Measurements from ENCODE around the gene TRHDE. TPM values are rescaled to one million over a fixed set of nuclear protein-coding genes. Genes with fewer than 3 reads are reported as not detected.

Gene TRHDE
- polyA plus RNA-seq, 1 donor (not counting 4 experiments of a cell fraction or from before 2014, with no cell fraction given), result 0.12 TPM

GRCh38 chr12:72264548-72265175 lies 7.5 kb upstream of the TRHDE start:
- no peaks in the 10 kb centered on the region for H3K9me1 ChIP-seq (ENCODE audit: control insufficient read depth, extremely low read depth, insufficient read depth, low read length)
- H3K9me3 ChIP-seq (ENCODE audit: control insufficient read depth, low read depth, low read length), result no peaks in the 10 kb centered on the region
- TF ChIP-seq EZH2 (IDR thresholded peaks at IDR 0.05; ENCODE audit: low read length) (no peak), CTCF (optimal IDR thresholded peaks at IDR 0.05 in 1 of 3, IDR thresholded peaks at IDR 0.05 in 1 of 3, conservative IDR thresholded peaks at IDR 0.05 in 1 of 3; ENCODE audit: extremely low read depth in 1 of 3, insufficient read depth in 2 of 3, low read length in 3 of 3) (peak in 2 of 3 experiments; percentile 8 to 13)
- FAIRE-seq (no peak), DNase-seq (ENCODE audit: low read depth, low spot score) (no peak)
- H3K79me2 ChIP-seq (ENCODE audit: control insufficient read depth, insufficient read depth, low read length), result no peaks in the 10 kb centered on the region
- no peak overlapping the region for H3K4me2 ChIP-seq (ENCODE audit: control insufficient read depth, extremely low read depth, insufficient read depth, low read depth, low read length)
- dilution Hi-C loops (cut with MboI; ENCODE audit: extremely low pct_ligation_motif_present, low sequenced_read_pairs), result no loop called here
- no peaks in the 10 kb centered on the region for H3K4me1 ChIP-seq (ENCODE audit: control insufficient read depth, extremely low read depth, insufficient read depth, low read length)
- H3K9ac ChIP-seq (ENCODE audit: control insufficient read depth, extremely low read depth, insufficient read depth, low read length), result no peak overlapping the region
- H3K27ac ChIP-seq (ENCODE audit: control insufficient read depth, insufficient read depth, low read length), result no peak overlapping the region
- no peaks in the 10 kb centered on the region for H4K20me1 ChIP-seq (ENCODE audit: control insufficient read depth, extremely low read depth, insufficient read depth, low read length)
- no peak overlapping the region for H3K4me3 ChIP-seq (ENCODE audit: control insufficient read depth in 2 of 3, extremely low read depth in 1 of 3, insufficient read depth in 2 of 3, low read depth in 1 of 3, low read length in 3 of 3)
- H2AFZ ChIP-seq (ENCODE audit: control insufficient read depth, low read length), result no peak overlapping the region
- no peaks in the 10 kb centered on the region for H3K27me3 ChIP-seq (ENCODE audit: control insufficient read depth, extremely low read depth, insufficient read depth, low read length)
- no peaks in the 10 kb centered on the region for H3K36me3 ChIP-seq (ENCODE audit: control insufficient read depth in 2 of 2, extremely low read depth in 1 of 2, insufficient read depth in 2 of 2, low read length in 2 of 2)

GRCh38 chr12:72267974-72268373 lies 4.2 kb upstream of the TRHDE start:
- H3K4me2 ChIP-seq (ENCODE audit: control insufficient read depth, extremely low read depth, insufficient read depth, low read depth, low read length), result no peak overlapping the region
- no peaks in the 10 kb centered on the region for H3K79me2 ChIP-seq (ENCODE audit: control insufficient read depth, insufficient read depth, low read length)
- peaks cover 3% of the 10 kb centered on the region for H3K4me1 ChIP-seq (ENCODE audit: control insufficient read depth, extremely low read depth, insufficient read depth, low read length)
- H3K9me1 ChIP-seq (ENCODE audit: control insufficient read depth, extremely low read depth, insufficient read depth, low read length), result no peaks in the 10 kb centered on the region
- no peak overlapping the region for H3K27ac ChIP-seq (ENCODE audit: control insufficient read depth, insufficient read depth, low read length)
- peak in 1 of 3 experiments; percentile 7 for TF ChIP-seq CTCF (optimal IDR thresholded peaks at IDR 0.05 in 1 of 3, IDR thresholded peaks at IDR 0.05 in 1 of 3, conservative IDR thresholded peaks at IDR 0.05 in 1 of 3; ENCODE audit: extremely low read depth in 1 of 3, insufficient read depth in 2 of 3, low read length in 3 of 3)
- TF ChIP-seq EZH2 (IDR thresholded peaks at IDR 0.05; ENCODE audit: low read length), result no peak
- H3K36me3 ChIP-seq (ENCODE audit: control insufficient read depth in 2 of 2, extremely low read depth in 1 of 2, insufficient read depth in 2 of 2, low read length in 2 of 2), result no peaks in the 10 kb centered on the region
- no peak for DNase-seq (ENCODE audit: low read depth, low spot score)
- no peak overlapping the region for H2AFZ ChIP-seq (ENCODE audit: control insufficient read depth, low read length)
- H3K9ac ChIP-seq (ENCODE audit: control insufficient read depth, extremely low read depth, insufficient read depth, low read length), result no peak overlapping the region
- peaks cover 28% of the 10 kb centered on the region for H3K27me3 ChIP-seq (ENCODE audit: control insufficient read depth, extremely low read depth, insufficient read depth, low read length)
- H3K9me3 ChIP-seq (ENCODE audit: control insufficient read depth, low read depth, low read length), result no peaks in the 10 kb centered on the region
- FAIRE-seq, result no peak
- no peaks in the 10 kb centered on the region for H4K20me1 ChIP-seq (ENCODE audit: control insufficient read depth, extremely low read depth, insufficient read depth, low read length)
- dilution Hi-C loops (cut with MboI; ENCODE audit: extremely low pct_ligation_motif_present, low sequenced_read_pairs), result no loop called here
- no peak overlapping the region for H3K4me3 ChIP-seq (ENCODE audit: control insufficient read depth in 2 of 3, extremely low read depth in 1 of 3, insufficient read depth in 2 of 3, low read depth in 1 of 3, low read length in 3 of 3)
